ENCODE results near the gene SMIM33.
"Not testable (repeated sequence)": the region's sequence is repeated elsewhere in the genome, so short reads cannot be mapped to it uniquely, and the experiment has no call there.

The SMIM33 gene

GRCh38 chr5:139470821-139471300, at the start of gene SMIM33:
Gene SMIM33, plus strand, starts transcription at chr5:139471004. Its CDS starts 118 bp downstream, at chr5:139471122.
- peak; percentile 55 for DNase-seq

DNA sequence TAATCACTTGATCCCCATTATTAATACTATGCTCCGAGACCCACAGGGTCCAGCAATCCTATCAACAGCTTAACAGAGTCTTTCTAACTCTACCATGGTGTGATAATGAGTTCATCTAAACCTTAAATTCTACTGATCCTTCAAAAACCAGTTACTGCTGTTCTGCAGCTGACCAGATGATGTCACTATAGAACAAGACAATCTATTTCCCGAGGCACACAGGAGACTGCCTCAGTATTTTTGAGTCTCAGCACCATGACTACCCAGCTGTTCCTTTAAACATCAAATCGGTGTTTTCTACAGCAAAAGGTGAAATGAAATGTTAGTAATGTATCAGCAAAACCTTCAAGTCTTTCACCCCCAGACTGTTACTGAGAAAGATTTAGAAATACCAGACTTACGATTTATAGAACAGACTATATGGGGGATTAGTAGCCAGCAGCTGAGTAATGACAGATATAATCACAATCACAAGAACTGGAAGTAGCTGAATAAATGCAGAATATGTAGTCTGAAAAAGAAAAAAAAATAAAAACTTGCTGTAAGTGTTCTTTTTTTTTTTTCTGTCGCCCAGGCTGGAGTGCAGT, 48.4 kb upstream of the SMIM33 start:
- DNase-seq = peak; percentile 88

DNA sequence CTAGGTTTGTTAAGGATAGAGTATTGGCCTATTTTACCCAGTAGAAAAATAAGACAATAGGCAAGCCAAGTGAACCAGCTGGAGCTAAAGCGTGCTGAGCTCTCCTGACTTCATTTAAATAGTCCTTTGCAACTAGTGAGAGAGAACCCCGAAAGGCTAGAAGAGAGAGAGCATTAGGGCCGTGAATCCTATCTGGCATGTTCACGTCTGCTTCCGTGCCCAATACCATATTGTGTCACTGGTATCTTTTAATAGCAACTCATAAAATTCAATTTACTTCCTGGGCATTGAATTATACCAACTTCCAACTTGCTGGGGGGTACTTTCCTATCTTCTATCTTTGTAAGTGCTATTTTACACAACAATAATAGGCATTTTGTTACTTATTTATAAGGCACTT, 45.3 kb upstream of the SMIM33 start:
- DNase-seq = no peak

- DNase-seq = no peak
Measured at GRCh38 chr5:139426203-139426885, 44.5 kb upstream of the SMIM33 start.

DNA sequence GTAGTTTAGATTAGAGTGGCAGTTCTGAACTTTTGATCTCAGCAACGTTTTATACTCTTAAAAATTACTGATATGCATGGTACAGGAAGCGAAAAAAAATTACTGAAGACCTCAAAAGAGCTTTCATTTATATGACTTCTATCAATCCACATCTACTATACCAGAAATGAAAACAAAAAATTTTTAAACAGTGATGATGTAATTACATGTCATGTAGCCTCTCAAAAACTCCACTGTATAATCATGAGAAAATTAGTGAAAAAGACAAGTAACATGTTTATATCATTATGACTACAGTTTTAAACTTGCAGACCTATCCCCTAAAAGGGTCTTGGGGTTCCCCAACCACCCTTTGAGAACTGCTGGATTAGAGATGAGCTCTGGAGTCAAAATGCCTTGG, 40.8 kb upstream of the SMIM33 start:
- DNase-seq = no peak

DNA sequence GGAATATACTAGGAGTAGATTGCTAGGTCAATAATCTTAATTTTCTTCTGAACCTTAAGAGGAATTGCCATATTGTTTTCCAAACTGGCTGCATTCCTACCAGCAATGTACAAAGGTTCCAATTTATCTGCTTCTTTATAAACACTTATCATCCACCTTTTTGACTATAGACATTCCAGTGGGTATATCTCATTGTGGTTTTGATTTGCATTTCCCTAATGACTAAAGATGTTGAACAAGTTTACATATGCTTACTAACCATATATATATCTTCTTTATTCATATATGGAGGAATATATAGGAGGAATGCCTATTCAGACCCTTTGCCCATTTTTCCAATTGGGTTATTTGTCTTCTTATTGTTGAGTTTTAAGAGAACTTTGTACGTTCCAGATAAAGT, 39.1 kb upstream of the SMIM33 start:
- no peak for DNase-seq

GRCh38 chr5:139435676-139436075, 35.1 kb upstream of the SMIM33 start:
- no peak for DNase-seq

DNA sequence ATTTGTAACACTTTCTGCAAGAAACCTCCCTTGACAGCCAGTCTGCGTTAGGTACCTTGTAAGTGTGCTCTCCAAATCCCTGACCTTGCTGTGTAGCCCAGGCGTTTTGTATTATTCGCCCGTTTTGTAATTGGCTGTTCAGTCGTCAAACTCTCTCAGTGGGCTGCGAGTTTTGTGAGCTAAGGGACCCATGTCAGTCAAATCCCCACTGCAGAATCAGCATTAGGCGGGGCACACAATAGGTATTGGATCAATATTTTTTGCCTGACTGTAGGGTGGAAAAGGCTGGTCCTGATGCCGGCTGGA, 32.1 kb upstream of the SMIM33 start:
- no peak for DNase-seq

DNA sequence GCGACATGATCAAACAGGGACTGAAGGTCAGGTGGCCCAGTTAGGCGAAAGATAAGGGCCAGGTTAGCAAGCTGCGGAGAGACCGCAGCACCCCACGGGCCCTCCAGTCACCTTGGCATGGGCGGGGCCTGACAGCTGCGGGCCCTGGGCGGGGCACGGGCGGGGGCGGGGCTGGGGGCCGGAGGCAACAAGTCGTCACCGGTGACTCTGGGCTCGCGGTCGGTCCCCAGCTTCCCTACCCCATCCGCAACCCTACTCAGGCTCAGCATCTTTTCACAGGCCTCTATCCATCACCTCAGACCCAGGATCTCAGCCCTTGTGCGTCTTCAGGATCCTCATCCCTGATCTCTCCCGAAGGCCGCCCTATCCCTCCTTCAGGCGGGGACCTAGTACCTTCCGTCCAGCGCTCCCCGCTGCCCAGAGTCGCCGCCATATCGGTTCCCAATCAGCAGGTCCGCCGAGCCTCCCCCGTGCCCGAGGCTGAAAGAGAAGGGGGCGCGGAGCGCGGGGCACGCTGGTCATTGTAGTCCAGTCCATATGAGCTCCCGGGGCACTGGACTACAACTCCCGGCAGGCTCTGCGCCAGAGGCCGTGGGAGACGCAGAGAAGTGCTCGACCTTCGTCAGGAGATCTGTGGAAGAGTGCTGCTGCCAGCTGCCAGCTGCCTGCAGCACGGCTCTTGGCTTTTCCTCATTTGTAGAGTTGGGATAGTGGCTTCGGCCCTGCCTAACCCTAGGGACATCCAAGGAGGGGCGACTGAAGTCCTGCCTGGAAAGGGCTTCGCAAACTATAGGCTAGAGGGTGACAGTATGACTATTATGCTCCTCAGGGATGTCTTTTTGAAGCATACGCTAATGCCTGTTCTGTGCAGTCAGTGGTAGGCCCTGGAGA, 31.5 kb upstream of the SMIM33 start, which contains the start of gene DNAJC18:
TSS of gene DNAJC18 (minus strand) at position 513 of the 891 bp plus-strand sequence. CDS start at position 433, 80 bp downstream.
- DNase-seq = peak; percentile 91

GRCh38 chr5:139440416-139440815, 30.4 kb upstream of the SMIM33 start:
- not testable (repeated sequence) for DNase-seq

DNA sequence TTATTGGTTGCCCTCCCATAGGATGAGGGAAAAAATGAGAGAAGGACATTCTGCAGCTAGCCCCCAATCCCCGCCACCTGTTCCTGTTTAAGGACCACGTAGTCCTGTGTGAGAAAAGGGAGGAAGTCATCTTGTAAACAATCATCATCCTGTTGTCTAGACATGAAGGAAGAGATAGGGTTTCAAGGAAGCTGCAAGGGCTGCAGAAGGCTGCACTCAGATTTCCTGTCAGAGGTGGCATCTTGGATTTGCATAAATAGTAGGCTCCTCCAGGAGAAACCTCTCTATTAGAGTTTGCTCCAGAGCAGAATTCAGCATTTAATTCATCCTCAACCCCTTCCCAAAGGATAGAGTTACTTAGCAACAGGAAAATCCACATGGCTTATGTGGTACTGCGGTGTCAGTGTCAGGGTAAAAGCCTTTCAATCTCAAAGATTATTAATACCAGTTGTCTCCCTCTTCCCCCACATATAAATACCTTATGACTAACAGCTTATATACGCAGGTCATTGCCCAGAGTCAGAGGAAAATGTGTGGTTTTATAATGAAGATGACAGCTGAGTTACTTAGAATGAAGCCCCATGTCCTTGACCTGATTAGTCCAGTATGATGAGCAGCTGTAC, 26.9 kb upstream of the SMIM33 start:
- DNase-seq = peak; percentile 48

- DNase-seq = no peak
Measured at GRCh38 chr5:139445325-139446170, 25.3 kb upstream of the SMIM33 start.

DNA sequence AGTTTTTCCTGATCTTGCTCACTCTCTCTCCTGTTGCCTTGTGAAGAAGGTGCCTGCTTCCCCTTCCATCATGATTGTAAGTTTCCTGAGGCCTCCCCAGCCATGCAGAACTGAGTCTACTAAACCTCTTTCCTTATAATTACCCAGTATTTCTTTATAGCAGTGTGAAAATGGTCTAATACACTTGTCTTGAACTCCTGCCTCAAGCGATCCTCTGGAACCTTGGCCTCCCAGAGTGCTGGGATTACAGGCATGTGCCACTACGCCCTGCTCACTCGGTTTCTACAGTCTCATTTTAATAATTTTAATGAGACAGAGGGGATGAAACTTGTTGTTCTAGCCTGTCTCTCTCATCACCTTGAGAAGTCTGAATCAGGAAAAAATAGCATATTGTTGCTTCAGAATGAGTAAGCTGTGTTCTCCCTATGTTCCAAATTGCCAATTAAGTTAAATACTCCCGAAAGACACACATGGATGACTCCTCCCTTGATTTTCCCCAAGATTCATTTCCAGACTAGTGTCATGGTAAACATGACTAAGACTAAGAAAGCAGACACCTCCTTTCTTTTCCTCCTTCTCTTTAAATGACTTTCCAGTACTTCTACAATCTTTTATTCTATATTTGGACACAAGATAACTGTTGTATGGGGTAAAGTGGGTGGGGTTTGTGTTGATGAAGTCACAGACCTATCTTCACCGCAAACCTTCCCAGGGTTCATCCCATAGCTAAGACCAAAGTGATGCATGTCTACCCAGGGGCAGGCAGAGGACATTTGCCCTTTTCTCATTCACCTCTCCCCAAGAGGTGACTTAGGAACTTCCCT, 23.6 kb upstream of the SMIM33 start:
- DNase-seq = no peak

GRCh38 chr5:139451176-139451575, 19.6 kb upstream of the SMIM33 start:
- DNase-seq = no peak

DNA sequence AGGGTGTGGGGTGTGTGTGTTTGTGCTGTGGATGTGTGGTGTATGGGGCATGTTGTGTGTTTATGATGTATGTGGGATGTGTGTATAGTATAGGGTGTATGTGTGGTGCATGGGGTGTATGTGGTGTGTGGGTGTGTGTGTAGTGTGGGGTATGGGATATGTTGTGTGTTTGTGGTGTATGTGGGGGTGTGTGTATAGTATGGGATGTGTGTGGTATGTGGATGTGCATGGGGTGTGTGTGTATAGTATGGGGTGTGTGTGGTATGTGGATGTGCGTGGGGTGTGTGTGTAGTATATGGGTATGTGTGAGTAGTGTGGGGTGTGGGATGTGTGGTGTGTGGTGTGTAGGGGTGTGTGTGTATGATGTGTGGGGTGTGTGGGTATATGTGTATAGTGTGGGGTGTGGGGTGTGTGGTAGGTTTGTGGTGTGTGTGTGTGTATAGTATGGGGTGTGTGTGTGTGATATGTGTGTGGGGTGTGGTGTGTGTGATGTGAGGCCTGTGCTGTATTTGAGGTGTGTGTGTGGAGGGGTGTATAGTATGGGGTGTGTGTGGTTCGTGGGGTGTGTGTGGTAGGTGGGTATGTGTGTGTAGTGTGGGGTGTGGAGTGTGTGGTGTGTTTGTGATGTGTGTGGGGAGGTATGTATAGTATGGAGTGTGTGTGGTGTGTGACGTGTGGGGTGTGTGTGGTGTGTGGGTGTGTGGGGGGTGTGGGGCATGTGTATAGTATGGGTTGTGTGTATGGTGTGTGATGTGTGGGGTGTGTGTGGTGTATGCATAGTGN, 18.7 kb upstream of the SMIM33 start:
- no peak for DNase-seq

GRCh38 chr5:139453683-139454567, 16.9 kb upstream of the SMIM33 start:
- peak; percentile 68 for DNase-seq

DNA sequence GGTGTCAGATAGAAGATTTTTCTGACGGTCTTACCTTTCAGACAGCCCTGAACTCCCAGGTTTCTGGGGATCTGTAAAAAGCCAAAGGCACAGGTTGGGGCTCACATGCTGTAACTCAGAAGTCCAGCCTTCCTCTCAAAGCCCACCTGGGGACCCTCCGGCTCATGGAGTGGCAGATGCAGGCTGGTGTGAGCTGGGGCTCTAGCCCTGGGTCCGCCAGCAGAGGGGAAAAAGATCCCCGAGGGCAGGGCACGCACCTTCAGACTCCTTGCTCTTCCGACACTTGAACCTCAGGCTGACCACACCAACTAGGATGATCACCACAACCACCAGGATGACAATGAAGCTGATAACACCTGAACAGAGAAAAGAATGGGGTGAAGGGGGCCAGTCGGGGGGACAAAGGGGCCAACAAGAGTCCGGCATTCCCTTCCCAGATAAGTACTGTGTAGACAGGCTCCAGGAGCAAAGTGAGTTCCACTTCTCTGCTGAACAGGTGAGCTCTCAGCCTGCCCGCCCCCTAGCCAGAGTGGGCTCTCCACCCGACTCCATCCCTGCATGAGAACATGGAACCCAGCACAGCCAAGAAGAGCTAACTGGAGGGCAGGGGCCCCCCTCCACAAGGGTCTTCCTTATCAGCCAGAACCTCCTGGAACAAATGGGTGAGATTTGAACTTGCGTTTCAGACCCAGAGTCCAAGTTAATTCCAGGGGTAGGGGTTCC, 16.1 kb upstream of the SMIM33 start:
- DNase-seq = no peak

GRCh38 chr5:139456776-139457175, 14.0 kb upstream of the SMIM33 start:
- no peak for DNase-seq

DNA sequence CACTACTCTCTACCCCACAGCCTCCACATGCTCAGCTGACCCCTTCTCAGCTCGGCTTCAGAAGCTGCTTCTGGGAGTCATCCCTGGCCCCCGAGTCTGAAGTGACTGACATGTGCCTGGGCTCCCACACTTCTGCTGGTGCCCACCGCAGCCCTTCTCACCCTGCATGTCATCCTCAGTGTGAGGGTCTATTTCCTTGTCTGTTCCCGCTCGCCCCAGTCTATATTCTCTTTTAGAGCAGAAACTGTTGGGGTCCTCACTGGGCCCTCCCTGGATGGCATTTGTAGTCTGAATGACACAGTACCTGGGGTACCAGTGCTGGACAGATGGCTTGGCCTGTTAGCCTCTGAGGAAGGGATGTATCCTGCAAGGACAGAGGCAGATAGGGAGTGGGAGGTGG, 13.6 kb upstream of the SMIM33 start:
- no peak for DNase-seq

Measured in CD4-positive, alpha-beta T cell treated with Interleukin-10 for 1 hour (primary cell).